ENCODE measurements around the gene ZNRF3.

- TF ChIP-seq SUZ12 (IDR thresholded peaks at IDR 0.05; ENCODE audit: extremely low read depth, insufficient read depth, insufficient read length) (no peak), YY1 (IDR thresholded peaks at IDR 0.05; ENCODE audit: insufficient read depth, insufficient read length) (no peak)
Observed at GRCh38 chr22:28983788-28984441, 100.5 kb downstream of the ZNRF3 start.

All from NT2/D1 (cell line).